ENCODE results near the gene OR8D2.
"Not testable (repeated sequence)": the region's sequence is repeated elsewhere in the genome, so short reads cannot be mapped to it uniquely, and the experiment has no call there.

The OR8D2 gene

DNA sequence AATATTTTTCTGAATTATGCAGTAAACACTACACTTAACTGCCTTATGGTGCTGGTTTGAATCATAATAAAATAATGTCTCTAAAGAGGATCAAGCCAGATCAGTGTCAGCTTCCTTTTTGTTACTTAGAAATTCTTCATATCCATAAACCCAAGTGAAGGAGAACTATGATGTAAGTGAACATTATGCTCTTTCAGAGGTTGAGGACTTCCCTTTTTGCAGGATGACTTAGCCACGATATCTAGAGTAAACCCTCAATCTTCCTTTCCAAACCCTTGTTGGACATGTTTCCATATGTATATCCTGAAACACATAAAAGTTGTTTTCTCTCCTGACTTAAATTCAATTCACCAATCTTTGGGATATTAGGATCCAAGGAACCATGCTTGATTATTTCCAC is 25.3 kb downstream of the OR8D2 start:
- in situ Hi-C loops (cut with MboI; ENCODE audit: low sequenced_read_pairs): no loop called here

GRCh38 chr11:124285610-124286344 is 34.2 kb downstream of the OR8D2 start:
- in situ Hi-C loops (cut with MboI; ENCODE audit: low sequenced_read_pairs): no loop called here

DNA sequence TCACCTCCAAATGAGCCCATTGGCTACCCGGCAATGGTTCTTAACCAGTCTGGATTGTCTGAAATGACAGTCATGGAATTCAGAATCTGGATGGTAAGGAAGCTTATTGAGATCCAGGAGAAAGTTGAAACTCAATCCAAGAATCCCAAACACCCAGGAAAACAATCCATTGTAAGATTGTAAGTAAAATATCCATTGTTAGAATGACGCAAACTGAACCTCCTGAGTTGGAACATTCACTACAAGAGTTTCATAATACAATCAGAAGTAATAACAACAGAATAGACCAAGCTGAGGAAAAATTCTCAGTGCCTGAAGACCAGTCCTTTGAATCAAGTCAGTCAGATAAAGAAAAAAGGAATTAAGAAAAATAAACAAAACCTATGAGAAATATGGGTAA is 41.7 kb downstream of the OR8D2 start:
- in situ Hi-C loops (cut with MboI; ENCODE audit: low sequenced_read_pairs): no loop called here

DNA sequence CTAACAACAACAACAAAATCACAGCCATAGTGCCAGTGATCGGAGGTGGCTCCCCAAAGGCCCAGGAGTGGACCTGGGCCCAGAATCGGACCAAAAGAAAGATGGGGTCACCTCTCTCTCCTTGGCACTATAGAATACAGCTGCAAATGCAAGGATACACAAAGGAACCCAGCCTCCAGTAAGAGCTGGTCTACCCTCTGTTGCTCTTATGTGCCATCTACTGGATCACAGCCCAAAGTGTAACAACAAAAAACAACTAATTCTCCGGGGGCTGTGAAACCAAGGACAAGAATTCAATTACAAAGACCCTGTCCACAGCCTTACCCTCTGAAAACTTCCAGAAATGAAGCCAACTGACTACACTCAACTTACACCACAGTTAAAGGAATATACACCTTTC is 42.2 kb downstream of the OR8D2 start:
- in situ Hi-C loops (cut with MboI; ENCODE audit: low sequenced_read_pairs): no loop called here

- in situ Hi-C loops (cut with MboI; ENCODE audit: low sequenced_read_pairs): no loop called here
Observed at GRCh38 chr11:124277207-124277606, 42.8 kb downstream of the OR8D2 start.

DNA sequence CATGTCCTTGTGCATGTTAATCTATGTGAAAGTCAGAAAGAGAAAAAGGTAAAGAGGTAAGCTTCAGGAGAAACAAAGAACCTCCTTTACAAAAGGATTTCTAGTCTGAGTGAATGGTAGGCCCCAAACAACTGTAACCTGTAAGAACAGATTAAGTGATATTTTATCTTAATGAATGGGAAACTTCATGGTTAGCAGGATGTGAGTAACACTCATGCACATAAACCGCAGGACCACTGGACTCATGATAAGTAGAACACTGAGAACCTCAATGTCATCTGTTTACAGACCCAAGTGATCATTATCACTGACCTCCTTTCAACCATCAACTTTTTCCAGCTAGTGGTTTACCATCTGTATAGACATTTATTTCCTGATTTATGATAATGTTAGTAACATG is 43.9 kb downstream of the OR8D2 start:
- in situ Hi-C loops (cut with MboI; ENCODE audit: low sequenced_read_pairs): no loop called here

- in situ Hi-C loops (cut with MboI; ENCODE audit: low sequenced_read_pairs): no loop called here
Observed at GRCh38 chr11:124274000-124274399, 46.0 kb downstream of the OR8D2 start.

DNA sequence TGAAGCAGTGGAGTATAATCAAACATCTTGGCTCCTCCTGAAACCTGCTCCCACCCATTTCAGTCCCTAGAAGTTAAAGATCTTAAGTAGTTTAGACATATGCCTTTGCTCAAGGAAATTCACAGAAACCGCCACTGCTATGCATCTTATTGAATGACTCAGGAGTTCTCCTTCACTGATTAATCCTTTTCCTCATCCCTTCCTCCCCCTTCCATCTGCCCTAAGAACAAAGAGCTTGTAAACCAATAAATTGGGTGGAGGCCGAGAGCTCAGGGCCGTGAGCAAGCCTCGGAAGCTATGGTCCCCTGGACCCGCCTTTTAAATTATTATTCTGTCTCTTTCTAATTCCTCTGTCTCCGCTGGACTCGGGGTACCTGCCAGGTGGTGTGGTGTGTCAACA is 49.1 kb downstream of the OR8D2 start:
- in situ Hi-C loops (cut with MboI; ENCODE audit: low sequenced_read_pairs): not testable (repeated sequence)
